WTC11 (cell line): ENCODE data around the gene CASTOR2.

Source experiments
- CREM ChIP-seq: sonication (generic); formaldehyde crosslinking; IDR thresholded peaks from 2 replicates; pipeline ENCODE4 v1.8.1; 2022; ENCODE audit warnings: mild to moderate bottlenecking, missing genetic modification reagents, moderate library complexity
- JUN ChIP-seq: sonication (generic); formaldehyde crosslinking; IDR thresholded peaks from 2 replicates; pipeline ENCODE4 v1.8.0; 2023; ENCODE audit warnings: mild to moderate bottlenecking, missing genetic modification reagents
- ZNF317 ChIP-seq: sonication (generic); formaldehyde crosslinking; IDR thresholded peaks from 2 replicates; pipeline ENCODE4 v1.8.1; 2023; ENCODE audit warnings: low read depth, mild to moderate bottlenecking, moderate library complexity, missing genetic modification reagents, borderline replicate concordance
- TF ChIP-seq, protein P1 (sequence below): fragments of 200-600 bp; IDR thresholded peaks from 2 replicates; pipeline ENCODE4 v1.8.0; 2022; ENCODE audit warnings: antibody characterized with exemption
- TF ChIP-seq, protein P2 (sequence below): sonication (generic); formaldehyde crosslinking; IDR thresholded peaks from 2 replicates; pipeline ENCODE4 v1.8.1; 2023; ENCODE audit warnings: mild to moderate bottlenecking, missing genetic modification reagents, moderate library complexity
- TF ChIP-seq, protein P3 (sequence below): sonication (generic); formaldehyde crosslinking; IDR thresholded peaks from 2 replicates; pipeline ENCODE4 v1.8.0; 2022; ENCODE audit warnings: missing genetic modification reagents

DNA sequence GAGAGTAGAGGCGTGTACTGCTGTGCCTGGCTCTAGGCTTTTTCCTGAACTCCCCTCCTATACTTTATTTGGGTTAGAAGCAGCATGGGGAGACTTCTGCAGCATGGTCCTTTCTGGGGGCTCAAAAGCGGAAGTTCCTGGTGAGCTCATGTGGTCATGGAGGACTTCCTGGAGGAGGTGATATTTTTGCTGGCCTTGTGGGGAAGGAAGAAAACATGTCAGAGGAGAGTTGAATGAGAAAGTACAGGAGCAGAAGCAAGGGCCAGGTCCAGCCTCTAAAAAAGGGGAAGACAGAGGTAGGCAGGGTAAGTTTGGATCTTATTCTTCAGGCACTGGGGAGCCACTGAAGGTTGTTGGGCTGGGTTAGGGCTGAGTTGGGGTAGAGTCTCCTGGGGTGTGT, 45.5 kb downstream of the CASTOR2 start:
- TF ChIP-seq, protein P1, sequence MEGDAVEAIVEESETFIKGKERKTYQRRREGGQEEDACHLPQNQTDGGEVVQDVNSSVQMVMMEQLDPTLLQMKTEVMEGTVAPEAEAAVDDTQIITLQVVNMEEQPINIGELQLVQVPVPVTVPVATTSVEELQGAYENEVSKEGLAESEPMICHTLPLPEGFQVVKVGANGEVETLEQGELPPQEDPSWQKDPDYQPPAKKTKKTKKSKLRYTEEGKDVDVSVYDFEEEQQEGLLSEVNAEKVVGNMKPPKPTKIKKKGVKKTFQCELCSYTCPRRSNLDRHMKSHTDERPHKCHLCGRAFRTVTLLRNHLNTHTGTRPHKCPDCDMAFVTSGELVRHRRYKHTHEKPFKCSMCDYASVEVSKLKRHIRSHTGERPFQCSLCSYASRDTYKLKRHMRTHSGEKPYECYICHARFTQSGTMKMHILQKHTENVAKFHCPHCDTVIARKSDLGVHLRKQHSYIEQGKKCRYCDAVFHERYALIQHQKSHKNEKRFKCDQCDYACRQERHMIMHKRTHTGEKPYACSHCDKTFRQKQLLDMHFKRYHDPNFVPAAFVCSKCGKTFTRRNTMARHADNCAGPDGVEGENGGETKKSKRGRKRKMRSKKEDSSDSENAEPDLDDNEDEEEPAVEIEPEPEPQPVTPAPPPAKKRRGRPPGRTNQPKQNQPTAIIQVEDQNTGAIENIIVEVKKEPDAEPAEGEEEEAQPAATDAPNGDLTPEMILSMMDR: no peak
- TF ChIP-seq, protein P2, sequence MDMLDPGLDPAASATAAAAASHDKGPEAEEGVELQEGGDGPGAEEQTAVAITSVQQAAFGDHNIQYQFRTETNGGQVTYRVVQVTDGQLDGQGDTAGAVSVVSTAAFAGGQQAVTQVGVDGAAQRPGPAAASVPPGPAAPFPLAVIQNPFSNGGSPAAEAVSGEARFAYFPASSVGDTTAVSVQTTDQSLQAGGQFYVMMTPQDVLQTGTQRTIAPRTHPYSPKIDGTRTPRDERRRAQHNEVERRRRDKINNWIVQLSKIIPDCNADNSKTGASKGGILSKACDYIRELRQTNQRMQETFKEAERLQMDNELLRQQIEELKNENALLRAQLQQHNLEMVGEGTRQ (CRISPR knock-in tag): no peak
- TF ChIP-seq ZNF317: no peak
- no peak for TF ChIP-seq CREM (CRISPR knock-in tag)
- TF ChIP-seq JUN: no peak
- TF ChIP-seq, protein P3, sequence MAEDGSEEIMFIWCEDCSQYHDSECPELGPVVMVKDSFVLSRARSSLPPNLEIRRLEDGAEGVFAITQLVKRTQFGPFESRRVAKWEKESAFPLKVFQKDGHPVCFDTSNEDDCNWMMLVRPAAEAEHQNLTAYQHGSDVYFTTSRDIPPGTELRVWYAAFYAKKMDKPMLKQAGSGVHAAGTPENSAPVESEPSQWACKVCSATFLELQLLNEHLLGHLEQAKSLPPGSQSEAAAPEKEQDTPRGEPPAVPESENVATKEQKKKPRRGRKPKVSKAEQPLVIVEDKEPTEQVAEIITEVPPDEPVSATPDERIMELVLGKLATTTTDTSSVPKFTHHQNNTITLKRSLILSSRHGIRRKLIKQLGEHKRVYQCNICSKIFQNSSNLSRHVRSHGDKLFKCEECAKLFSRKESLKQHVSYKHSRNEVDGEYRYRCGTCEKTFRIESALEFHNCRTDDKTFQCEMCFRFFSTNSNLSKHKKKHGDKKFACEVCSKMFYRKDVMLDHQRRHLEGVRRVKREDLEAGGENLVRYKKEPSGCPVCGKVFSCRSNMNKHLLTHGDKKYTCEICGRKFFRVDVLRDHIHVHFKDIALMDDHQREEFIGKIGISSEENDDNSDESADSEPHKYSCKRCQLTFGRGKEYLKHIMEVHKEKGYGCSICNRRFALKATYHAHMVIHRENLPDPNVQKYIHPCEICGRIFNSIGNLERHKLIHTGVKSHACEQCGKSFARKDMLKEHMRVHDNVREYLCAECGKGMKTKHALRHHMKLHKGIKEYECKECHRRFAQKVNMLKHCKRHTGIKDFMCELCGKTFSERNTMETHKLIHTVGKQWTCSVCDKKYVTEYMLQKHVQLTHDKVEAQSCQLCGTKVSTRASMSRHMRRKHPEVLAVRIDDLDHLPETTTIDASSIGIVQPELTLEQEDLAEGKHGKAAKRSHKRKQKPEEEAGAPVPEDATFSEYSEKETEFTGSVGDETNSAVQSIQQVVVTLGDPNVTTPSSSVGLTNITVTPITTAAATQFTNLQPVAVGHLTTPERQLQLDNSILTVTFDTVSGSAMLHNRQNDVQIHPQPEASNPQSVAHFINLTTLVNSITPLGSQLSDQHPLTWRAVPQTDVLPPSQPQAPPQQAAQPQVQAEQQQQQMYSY (CRISPR knock-in tag): no peak
